OCI-LY7 (cell line): Measurements from ENCODE around the gene COL23A1. TPM values are rescaled to one million over a fixed set of nuclear protein-coding genes. Genes with fewer than 3 reads are reported as not detected.

Source experiments
- BruUV-seq: library from RNA; stranded (reverse); fragments of 400-500 nt; replicated peaks from 2 replicates; lab custom pipeline; 2021; lab: Mats Ljungman, UMichigan
- CTCF ChIA-PET: fragments of 300-600 bp; sonication (Branson Sonifier 250); formaldehyde crosslinking; loops from one replicate; lab custom pipeline; 2022; ENCODE audit warnings: antibody characterized with exemption; ENCODE audit not compliant: unreplicated experiment; lab: Charles Lee
- POLR2A ChIA-PET: fragments of 300-600 bp; sonication (Branson Sonifier 250); formaldehyde crosslinking; loops from one replicate; lab custom pipeline; 2022; ENCODE audit warnings: antibody characterized with exemption; lab: Charles Lee
- DNase-seq: peaks from one replicate; pipeline ENCODE4 v3.0.0-alpha.2; 2015; ENCODE audit warnings: low spot score
- H2AFZ ChIP-seq: fragments of 200-600 bp; sonication (generic), shearing (Covaris generic); 2 replicates; pipeline ENCODE4 v1.6.1; 2014; ENCODE audit warnings: mild to moderate bottlenecking, antibody characterized with exemption, low read length, moderate library complexity
- H3K27ac ChIP-seq: fragments of 200-600 bp; sonication (generic); 2 replicates; pipeline ENCODE4 v1.5.1; 2014; ENCODE audit warnings: mixed run types, low read depth, mild to moderate bottlenecking, moderate library complexity, low read length, inconsistent platforms; ENCODE audit not compliant: poor library complexity, severe bottlenecking
- H3K36me3 ChIP-seq: fragments of 200-600 bp; sonication (generic); 2 replicates; pipeline ENCODE4 v1.6.1; 2014; ENCODE audit warnings: mild to moderate bottlenecking, antibody characterized with exemption, low read length, moderate library complexity, mixed read lengths; ENCODE audit not compliant: insufficient read depth
- H3K4me1 ChIP-seq: fragments of 200-600 bp; sonication (generic); 2 replicates; pipeline ENCODE4 v1.5.1; 2014; ENCODE audit warnings: mild to moderate bottlenecking, low read length; ENCODE audit not compliant: insufficient read depth, poor library complexity, severe bottlenecking
- H3K4me2 ChIP-seq: fragments of 200-600 bp; sonication (generic); 2 replicates; pipeline ENCODE4 v1.6.1; 2014; ENCODE audit warnings: mild to moderate bottlenecking, low read length
- H3K4me3 ChIP-seq: fragments of 200-600 bp; sonication (generic); 2 replicates; pipeline ENCODE4 v1.5.1; 2014; ENCODE audit warnings: mild to moderate bottlenecking, low read depth, low read length; ENCODE audit not compliant: poor library complexity, severe bottlenecking
- H3K79me2 ChIP-seq: fragments of 200-600 bp; sonication (generic); 2 replicates; pipeline ENCODE4 v1.6.1; 2016; ENCODE audit warnings: low read depth, mild to moderate bottlenecking, low read length, moderate library complexity, mixed read lengths; ENCODE audit not compliant: insufficient read depth
- H3K9me2 ChIP-seq: fragments of 200-600 bp; sonication (generic); 2 replicates; pipeline ENCODE4 v1.6.1; 2016; ENCODE audit warnings: mild to moderate bottlenecking, low read length, mixed read lengths; ENCODE audit not compliant: insufficient read depth
- H3K9me3 ChIP-seq: fragments of 200-600 bp; sonication (generic); 2 replicates; pipeline ENCODE4 v1.6.1; 2014; ENCODE audit warnings: mild to moderate bottlenecking, mixed run types, low read length, mixed read lengths
- H4K20me1 ChIP-seq: fragments of 200-600 bp; sonication (generic); 2 replicates; pipeline ENCODE4 v1.6.1; 2014; ENCODE audit warnings: mild to moderate bottlenecking, antibody characterized with exemption, low read length, moderate library complexity, mixed read lengths; ENCODE audit not compliant: insufficient read depth
- EZH2phosphoT487 ChIP-seq: fragments of 200-600 bp; sonication (generic); IDR thresholded peaks from 2 replicates; pipeline ENCODE4 v1.6.1; 2018; ENCODE audit warnings: low read depth, borderline replicate concordance, mild to moderate bottlenecking, mixed run types, antibody characterized with exemption, low read length, moderate library complexity, mixed read lengths
- intact Hi-C: fragments of 100-400 bp; cut with micrococcal nuclease; formaldehyde crosslinking; loops from one replicate; pipeline ENCODE4 v1.10.0; 2022; ENCODE audit not compliant: unreplicated experiment
- total RNA-seq, 2 experiments: library from RNA; depleted of rRNA in 1 of 2; stranded (reverse); fragments of >200 nt in 1 of 2; shearing (Covaris generic) in 1 of 2; gene quantifications; 2 replicates each; pipeline ENCODE4 v1.2.3, GENCODE V29; 2014 to 2022
- TF ChIP-seq, protein P1 (sequence below): fragments of 200-600 bp; sonication (generic); conservative IDR thresholded peaks from 2 replicates; pipeline ENCODE4 v1.5.1; 2014; ENCODE audit warnings: mild to moderate bottlenecking, antibody characterized with exemption, low read length, moderate library complexity, mixed read lengths

The COL23A1 gene
- total RNA-seq, 2 experiments from 2014 or later = 0.53 TPM; not detected in 1

DNA sequence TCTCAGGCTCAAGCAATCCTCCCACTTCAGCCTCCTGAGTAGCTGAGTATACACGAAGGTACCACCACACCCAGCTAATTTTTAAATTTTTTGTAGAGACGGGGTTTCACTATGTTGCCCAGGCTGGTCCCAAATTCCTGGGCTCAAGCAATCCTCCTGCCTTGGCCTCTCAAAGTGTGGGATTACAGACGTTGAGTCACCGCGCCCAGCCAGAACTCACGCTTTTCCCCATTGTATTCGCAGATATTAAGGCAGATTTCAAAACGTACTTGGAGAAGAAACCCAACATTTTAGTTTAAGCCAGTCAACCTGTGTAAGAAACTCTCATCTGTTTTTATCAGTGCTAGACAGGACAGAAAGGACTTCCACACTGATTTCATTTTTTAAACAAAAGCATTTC, 26.6 kb downstream of the COL23A1 start:
- Histone ChIP-seq H2AFZ (no peak overlapping the region), H3K4me3 (no peak overlapping the region), H3K36me3 (no peaks in the 10 kb centered on the region), H3K4me2 (no peak overlapping the region), H3K4me1 (no peaks in the 10 kb centered on the region), H3K79me2 (no peaks in the 10 kb centered on the region), H3K9me2 (no peaks in the 10 kb centered on the region), H4K20me1 (no peaks in the 10 kb centered on the region), H3K9me3 (no peaks in the 10 kb centered on the region), H3K27ac (no peak overlapping the region)
- no peak for DNase-seq
- no peak for TF ChIP-seq EZH2phosphoT487
- TF ChIP-seq, protein P1, sequence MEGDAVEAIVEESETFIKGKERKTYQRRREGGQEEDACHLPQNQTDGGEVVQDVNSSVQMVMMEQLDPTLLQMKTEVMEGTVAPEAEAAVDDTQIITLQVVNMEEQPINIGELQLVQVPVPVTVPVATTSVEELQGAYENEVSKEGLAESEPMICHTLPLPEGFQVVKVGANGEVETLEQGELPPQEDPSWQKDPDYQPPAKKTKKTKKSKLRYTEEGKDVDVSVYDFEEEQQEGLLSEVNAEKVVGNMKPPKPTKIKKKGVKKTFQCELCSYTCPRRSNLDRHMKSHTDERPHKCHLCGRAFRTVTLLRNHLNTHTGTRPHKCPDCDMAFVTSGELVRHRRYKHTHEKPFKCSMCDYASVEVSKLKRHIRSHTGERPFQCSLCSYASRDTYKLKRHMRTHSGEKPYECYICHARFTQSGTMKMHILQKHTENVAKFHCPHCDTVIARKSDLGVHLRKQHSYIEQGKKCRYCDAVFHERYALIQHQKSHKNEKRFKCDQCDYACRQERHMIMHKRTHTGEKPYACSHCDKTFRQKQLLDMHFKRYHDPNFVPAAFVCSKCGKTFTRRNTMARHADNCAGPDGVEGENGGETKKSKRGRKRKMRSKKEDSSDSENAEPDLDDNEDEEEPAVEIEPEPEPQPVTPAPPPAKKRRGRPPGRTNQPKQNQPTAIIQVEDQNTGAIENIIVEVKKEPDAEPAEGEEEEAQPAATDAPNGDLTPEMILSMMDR = no peak
- intact Hi-C loops = no loop called here
- POLR2A ChIA-PET = interaction anchor here (0.6 to 0.7 kb wide), 2 partner anchors 102 to 374 kb away, joined by 4 to 6 read pairs; no protein-coding TSS in a partner anchor
- no TSS peak for BruUV-seq
- CTCF ChIA-PET = no interaction called here

DNA sequence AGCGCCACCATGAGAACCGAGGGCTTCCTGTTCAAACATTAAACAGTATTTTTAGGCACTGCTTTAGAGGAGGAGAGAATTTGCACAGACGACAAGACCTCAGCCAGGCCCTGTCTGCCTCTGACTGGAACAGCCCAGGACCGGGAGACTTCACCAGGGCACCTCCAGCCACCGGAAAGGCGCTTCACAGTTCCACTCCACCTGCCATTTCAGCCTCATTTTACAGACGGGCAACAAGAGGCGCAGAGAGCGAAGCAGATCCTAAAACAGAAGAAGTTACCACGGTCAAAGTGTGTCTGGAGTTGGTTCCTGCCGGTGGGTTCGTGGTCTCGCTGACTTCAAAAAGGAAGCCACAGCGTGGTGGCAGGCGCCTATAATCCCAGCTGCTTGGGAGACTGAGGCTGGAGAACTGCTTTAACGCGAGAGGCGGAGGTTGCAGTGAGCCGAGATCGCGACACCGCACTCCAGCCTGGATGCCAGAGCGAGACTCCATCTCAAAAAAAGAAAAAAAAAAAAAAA, 28.4 kb downstream of the COL23A1 start:
- H4K20me1 ChIP-seq = no peaks in the 10 kb centered on the region
- H3K4me1 ChIP-seq = no peaks in the 10 kb centered on the region
- no peaks in the 10 kb centered on the region for H3K79me2 ChIP-seq
- no peak overlapping the region for H3K4me2 ChIP-seq
- TF ChIP-seq, protein P1 = no peak
- no peak for TF ChIP-seq EZH2phosphoT487
- no peaks in the 10 kb centered on the region for H3K9me3 ChIP-seq
- CTCF ChIA-PET = no interaction called here
- no peak for DNase-seq
- H3K9me2 ChIP-seq = no peaks in the 10 kb centered on the region
- H2AFZ ChIP-seq = no peak overlapping the region
- POLR2A ChIA-PET = interaction anchor here (0.6 kb wide), 1 partner anchor 55 kb away, joined by 3 read pairs; no protein-coding TSS in a partner anchor
- intact Hi-C loops = no loop called here
- no peak overlapping the region for H3K4me3 ChIP-seq
- no peaks in the 10 kb centered on the region for H3K36me3 ChIP-seq
- BruUV-seq = no TSS peak
- no peak overlapping the region for H3K27ac ChIP-seq

DNA sequence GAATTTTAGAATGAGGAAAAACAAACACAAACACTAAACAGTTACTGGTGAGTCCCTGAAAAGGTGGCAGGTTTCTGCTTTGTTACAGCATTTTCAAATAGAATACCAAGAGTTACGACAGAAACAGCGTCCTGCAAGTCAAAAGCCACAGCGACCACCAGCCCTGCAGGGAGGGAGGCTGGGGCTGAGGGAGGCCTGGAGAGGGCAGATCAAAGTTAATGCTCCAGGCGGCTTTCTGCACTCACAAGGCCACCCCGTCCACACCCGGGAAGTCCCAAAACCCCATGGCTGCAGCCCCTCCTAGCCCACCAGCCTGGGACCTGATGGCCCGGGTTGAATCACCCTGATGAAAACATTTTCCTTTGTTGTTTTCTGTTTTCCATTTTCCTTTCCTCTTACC, 29.3 kb downstream of the COL23A1 start:
- H3K27ac ChIP-seq = no peak overlapping the region
- intact Hi-C loops = no loop called here
- H3K79me2 ChIP-seq = no peaks in the 10 kb centered on the region
- CTCF ChIA-PET = no interaction called here
- no peak for DNase-seq
- no peaks in the 10 kb centered on the region for H4K20me1 ChIP-seq
- no peak overlapping the region for H3K4me2 ChIP-seq
- no peaks in the 10 kb centered on the region for H3K36me3 ChIP-seq
- no peaks in the 10 kb centered on the region for H3K4me1 ChIP-seq
- TF ChIP-seq, protein P1 = no peak
- TF ChIP-seq EZH2phosphoT487 = no peak
- no peak overlapping the region for H3K4me3 ChIP-seq
- H3K9me2 ChIP-seq = no peaks in the 10 kb centered on the region
- POLR2A ChIA-PET = no interaction called here
- BruUV-seq = no TSS peak
- H2AFZ ChIP-seq = no peak overlapping the region
- no peaks in the 10 kb centered on the region for H3K9me3 ChIP-seq
